HFFc6 (cell line): ENCODE data around the gene CNNM4. TPM values are rescaled to one million over a fixed set of nuclear protein-coding genes. Genes with fewer than 3 reads are reported as not detected.
A peak's percentile ranks its signal among the peaks of the same experiment; 100 is the strongest.

Source experiments
- DNase-seq: peaks from one replicate; pipeline ENCODE4 v3.0.0-alpha.2; 2018
- H3K27ac Mint-ChIP-seq: 2 replicates; pipeline ENCODE4 v1.8.0; 2020; ENCODE audit warnings: mild to moderate bottlenecking, mixed read lengths
- H3K27me3 Mint-ChIP-seq: 2 replicates; pipeline ENCODE4 v1.8.0; 2021; ENCODE audit warnings: mild to moderate bottlenecking, moderate library complexity, mixed read lengths; ENCODE audit not compliant: insufficient read depth
- H3K36me3 Mint-ChIP-seq: 2 replicates; pipeline ENCODE4 v1.8.0; 2021; ENCODE audit warnings: low read depth, mixed read lengths
- H3K4me1 Mint-ChIP-seq: 2 replicates; pipeline ENCODE4 v1.8.0; 2020; ENCODE audit warnings: low read depth, mixed read lengths
- H3K4me3 Mint-ChIP-seq: 2 replicates; pipeline ENCODE4 v1.8.0; 2020; ENCODE audit warnings: mild to moderate bottlenecking, moderate library complexity, mixed read lengths
- H3K9me3 Mint-ChIP-seq: 2 replicates; pipeline ENCODE4 v1.8.0; 2020; ENCODE audit warnings: mild to moderate bottlenecking, mixed read lengths
- CTCF ChIP-seq: fragments of 200-600 bp; sonication (generic); IDR thresholded peaks from 2 replicates; pipeline ENCODE4 v1.5.0; 2021; ENCODE audit warnings: antibody characterized with exemption, mild to moderate bottlenecking
- long read RNA-seq: library from polyadenylated mRNA; unstranded; transcript quantifications from one replicate; pipeline ENCODE4 v2.0.0, GENCODE V29; 2019
- total RNA-seq, 6 experiments: library from RNA; stranded (reverse); fragmentation: NEBNext Ultra II Directional; extraction: Animal tissue kit (Norgen Biotek cat#: 25700); gene quantifications; 2 replicates in 1 of 6; 3 replicates in 5 of 6; pipeline ENCODE4 v1.2.3, GENCODE V29; 2021

The CNNM4 gene
- total RNA-seq = 1 to 10 TPM; 4.4 to 5.4 (median 5.1) TPM
- long read RNA-seq = 0 reads

- Mint-ChIP-seq H3K36me3 (no peaks in the 10 kb centered on the region), H3K27ac (peak within 1 kb of the TSS; percentile 72), H3K9me3 (no peaks in the 10 kb centered on the region), H3K4me1 (peaks cover 46% of the 10 kb centered on the region), H3K4me3 (peak within 1 kb of the TSS; percentile 84), H3K27me3 (no peaks in the 10 kb centered on the region; the same call in 1 of the 2 replicates)
- DNase-seq = peak; percentile 82
- no peak for TF ChIP-seq CTCF
Observed at GRCh38 chr2:96760036-96760985, at the start of gene CNNM4. Gene CNNM4 (plus strand): TSS chr2:96760902. CDS start chr2:96761000, 98 bp downstream.

- no peaks in the 10 kb centered on the region for H3K4me1 Mint-ChIP-seq
- no peaks in the 10 kb centered on the region for H3K9me3 Mint-ChIP-seq
- H3K4me3 Mint-ChIP-seq = no peak overlapping the region
- peaks cover 29% of the 10 kb centered on the region for H3K36me3 Mint-ChIP-seq
- no peak overlapping the region for H3K27ac Mint-ChIP-seq
- no peak for DNase-seq
- TF ChIP-seq CTCF = no peak
- H3K27me3 Mint-ChIP-seq = no peaks in the 10 kb centered on the region
Observed at GRCh38 chr2:96710985-96711384, 49.7 kb upstream of the CNNM4 start.

- Mint-ChIP-seq H3K4me3 (no peak overlapping the region), H3K9me3 (no peaks in the 10 kb centered on the region), H3K36me3 (peaks cover 11% of the 10 kb centered on the region), H3K27ac (no peak overlapping the region), H3K27me3 (no peaks in the 10 kb centered on the region), H3K4me1 (no peaks in the 10 kb centered on the region)
- DNase-seq = no peak
- TF ChIP-seq CTCF = no peak
Observed at GRCh38 chr2:96715658-96716057, 45.0 kb upstream of the CNNM4 start.

GRCh38 chr2:96716388-96716787 lies 44.3 kb upstream of the CNNM4 start:
- Mint-ChIP-seq H3K4me1 (no peaks in the 10 kb centered on the region), H3K4me3 (no peak overlapping the region), H3K27me3 (no peaks in the 10 kb centered on the region), H3K9me3 (no peaks in the 10 kb centered on the region), H3K36me3 (peaks cover 8% of the 10 kb centered on the region), H3K27ac (no peak overlapping the region)
- TF ChIP-seq CTCF = no peak
- DNase-seq = no peak

GRCh38 chr2:96726131-96726530 lies 34.6 kb upstream of the CNNM4 start:
- no peak for DNase-seq
- no peak overlapping the region for H3K4me3 Mint-ChIP-seq
- H3K36me3 Mint-ChIP-seq = peaks cover 21% of the 10 kb centered on the region
- H3K4me1 Mint-ChIP-seq = peaks cover 13% of the 10 kb centered on the region
- TF ChIP-seq CTCF = no peak
- H3K27ac Mint-ChIP-seq = no peak overlapping the region
- no peaks in the 10 kb centered on the region for H3K9me3 Mint-ChIP-seq
- no peaks in the 10 kb centered on the region; the same call in 1 of the 2 replicates for H3K27me3 Mint-ChIP-seq
